Measurements from ENCODE around the gene RSPRY1. TPM values are rescaled to one million over a fixed set of nuclear protein-coding genes. Genes with fewer than 3 reads are reported as not detected.

RSPRY1 gene
- total RNA-seq, 1 donor from 2014 or later, result 91.1 TPM

GRCh38 chr16:57224651-57225335, 38.7 kb downstream of the RSPRY1 start:
- peak; percentile 19 for DNase-seq (ENCODE audit: low read depth)

GRCh38 chr16:57225978-57226377, 39.8 kb downstream of the RSPRY1 start:
- DNase-seq (ENCODE audit: low read depth), result no peak

GRCh38 chr16:57226701-57227621, 40.8 kb downstream of the RSPRY1 start:
- DNase-seq (ENCODE audit: low read depth), result no peak

- no peak for DNase-seq (ENCODE audit: low read depth)
These were observed 43.0 kb downstream of the RSPRY1 start for GRCh38 chr16:57229079-57229478.

- DNase-seq (ENCODE audit: low read depth), result no peak
These were observed 45.8 kb downstream of the RSPRY1 start for GRCh38 chr16:57231821-57232350.

GRCh38 chr16:57233944-57234706, 48.0 kb downstream of the RSPRY1 start:
- no peak for DNase-seq (ENCODE audit: low read depth)

GRCh38 chr16:57234707-57235092, 48.6 kb downstream of the RSPRY1 start:
- DNase-seq (ENCODE audit: low read depth), result no peak

- DNase-seq (ENCODE audit: low read depth), result no peak
These were observed 49.2 kb downstream of the RSPRY1 start for GRCh38 chr16:57235128-57236021.

GRCh38 chr16:57236022-57236350, 49.9 kb downstream of the RSPRY1 start:
- no peak for DNase-seq (ENCODE audit: low read depth)

- no peak for DNase-seq (ENCODE audit: low read depth)
These were observed 52.6 kb downstream of the RSPRY1 start for GRCh38 chr16:57238682-57239081.

GRCh38 chr16:57239107-57239506, 53.0 kb downstream of the RSPRY1 start:
- no peak for DNase-seq (ENCODE audit: low read depth)

GRCh38 chr16:57240851-57241250, 54.7 kb downstream of the RSPRY1 start:
- no peak for DNase-seq (ENCODE audit: low read depth)

- DNase-seq (ENCODE audit: low read depth), result no peak
These were observed 56.5 kb downstream of the RSPRY1 start for GRCh38 chr16:57242650-57243049.

GRCh38 chr16:57244463-57244766, 58.3 kb downstream of the RSPRY1 start:
- DNase-seq (ENCODE audit: low read depth), result no peak

GRCh38 chr16:57244767-57245471, 58.8 kb downstream of the RSPRY1 start, which contains the start of gene ARL2BP:
Gene ARL2BP (plus strand): TSS chr16:57245259. CDS start chr16:57245368, 109 bp downstream.
- DNase-seq (ENCODE audit: low read depth), result peak; percentile 91

- DNase-seq (ENCODE audit: low read depth), result peak; percentile 16
These were observed 59.5 kb downstream of the RSPRY1 start for GRCh38 chr16:57245472-57246113.

GRCh38 chr16:57251352-57251751, 65.2 kb downstream of the RSPRY1 start:
- DNase-seq (ENCODE audit: low read depth), result no peak

GRCh38 chr16:57252148-57252721, 66.1 kb downstream of the RSPRY1 start:
- DNase-seq (ENCODE audit: low read depth), result peak; percentile 89

GRCh38 chr16:57253466-57253865, 67.3 kb downstream of the RSPRY1 start:
- DNase-seq (ENCODE audit: low read depth), result peak; percentile 87

Data from renal cortical epithelial cell (primary cell).